Epithelial cell of esophagus (primary cell): Measurements from ENCODE around the gene WDR70.

ENCODE experiments used
- DNase-seq: peaks from one replicate; pipeline ENCODE4 v3.0.0; 2010; ENCODE audit warnings: low read depth
- H3K4me3 ChIP-seq: 2 replicates; pipeline ENCODE4 v1.5.1; 2011; ENCODE audit warnings: mild to moderate bottlenecking, low read length, control low read depth
- TF ChIP-seq, protein P1 (sequence below): IDR thresholded peaks from 2 replicates; pipeline ENCODE4 v1.5.1; 2011; ENCODE audit warnings: low read depth, mild to moderate bottlenecking, low read length, control low read depth, inconsistent platforms; ENCODE audit not compliant: insufficient read depth; ENCODE audit errors: missing control alignments

The WDR70 gene

DNA sequence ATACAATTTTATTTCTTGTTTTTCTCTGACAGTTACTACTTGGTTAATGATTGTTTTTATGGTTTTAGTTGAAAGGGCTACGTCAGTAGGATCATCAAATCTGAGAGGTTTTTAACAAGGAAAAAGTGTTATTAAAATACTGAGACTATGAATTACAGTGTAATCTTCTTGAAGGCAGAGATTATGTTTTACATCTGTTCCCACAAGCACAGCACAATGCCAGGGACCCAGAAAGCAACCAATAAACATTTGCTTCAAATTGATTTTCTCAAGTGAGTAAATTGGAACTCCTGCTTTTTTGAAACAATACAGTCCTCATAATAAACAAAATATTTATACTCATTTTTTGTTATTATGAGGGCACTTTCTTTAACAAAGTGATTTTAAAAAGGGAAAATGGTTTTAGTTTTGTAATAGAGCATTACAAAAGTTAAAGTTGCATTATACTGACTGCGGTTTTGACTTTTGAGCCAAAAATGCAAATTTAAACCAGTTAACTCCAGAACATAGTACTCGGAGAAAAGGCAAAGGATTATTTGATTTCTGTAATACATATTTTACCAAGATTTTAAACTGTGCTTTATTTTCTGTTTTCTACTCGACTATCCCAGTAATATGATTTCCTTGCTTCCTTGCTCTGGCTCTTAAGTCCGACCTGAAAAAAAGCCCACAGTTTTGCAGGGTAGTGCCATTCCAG, 283.8 kb downstream of the WDR70 start:
- H3K4me3 ChIP-seq = no peak overlapping the region
- TF ChIP-seq, protein P1, sequence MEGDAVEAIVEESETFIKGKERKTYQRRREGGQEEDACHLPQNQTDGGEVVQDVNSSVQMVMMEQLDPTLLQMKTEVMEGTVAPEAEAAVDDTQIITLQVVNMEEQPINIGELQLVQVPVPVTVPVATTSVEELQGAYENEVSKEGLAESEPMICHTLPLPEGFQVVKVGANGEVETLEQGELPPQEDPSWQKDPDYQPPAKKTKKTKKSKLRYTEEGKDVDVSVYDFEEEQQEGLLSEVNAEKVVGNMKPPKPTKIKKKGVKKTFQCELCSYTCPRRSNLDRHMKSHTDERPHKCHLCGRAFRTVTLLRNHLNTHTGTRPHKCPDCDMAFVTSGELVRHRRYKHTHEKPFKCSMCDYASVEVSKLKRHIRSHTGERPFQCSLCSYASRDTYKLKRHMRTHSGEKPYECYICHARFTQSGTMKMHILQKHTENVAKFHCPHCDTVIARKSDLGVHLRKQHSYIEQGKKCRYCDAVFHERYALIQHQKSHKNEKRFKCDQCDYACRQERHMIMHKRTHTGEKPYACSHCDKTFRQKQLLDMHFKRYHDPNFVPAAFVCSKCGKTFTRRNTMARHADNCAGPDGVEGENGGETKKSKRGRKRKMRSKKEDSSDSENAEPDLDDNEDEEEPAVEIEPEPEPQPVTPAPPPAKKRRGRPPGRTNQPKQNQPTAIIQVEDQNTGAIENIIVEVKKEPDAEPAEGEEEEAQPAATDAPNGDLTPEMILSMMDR = no peak
- no peak for DNase-seq

GRCh38 chr5:37663538-37663937, 284.4 kb downstream of the WDR70 start:
- TF ChIP-seq, protein P1 = no peak
- H3K4me3 ChIP-seq = no peak overlapping the region
- DNase-seq = no peak

- TF ChIP-seq, protein P1 = no peak
- H3K4me3 ChIP-seq = no peak overlapping the region
- no peak for DNase-seq
These were observed 285.4 kb downstream of the WDR70 start for GRCh38 chr5:37664551-37664950.

DNA sequence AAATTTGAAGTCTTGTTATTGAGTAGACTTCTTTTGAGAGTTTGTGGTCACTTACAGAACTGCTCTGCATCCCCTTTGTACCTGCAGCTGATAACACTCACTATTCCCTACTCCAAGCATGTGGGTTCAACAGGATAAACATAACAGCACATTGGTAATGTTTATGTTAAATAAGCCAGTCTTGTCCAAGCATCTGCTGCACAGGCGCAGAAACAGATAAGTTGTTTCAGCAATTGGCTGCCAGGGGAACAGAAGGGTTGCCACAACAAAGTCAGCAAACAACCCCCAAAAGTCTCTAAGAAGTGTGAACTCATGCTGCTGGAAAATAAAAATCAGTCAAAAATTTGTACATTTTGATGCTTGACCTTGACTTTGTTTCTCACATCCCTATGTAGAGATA, 286.2 kb downstream of the WDR70 start:
- H3K4me3 ChIP-seq = no peak overlapping the region
- TF ChIP-seq, protein P1 = no peak
- no peak for DNase-seq

DNA sequence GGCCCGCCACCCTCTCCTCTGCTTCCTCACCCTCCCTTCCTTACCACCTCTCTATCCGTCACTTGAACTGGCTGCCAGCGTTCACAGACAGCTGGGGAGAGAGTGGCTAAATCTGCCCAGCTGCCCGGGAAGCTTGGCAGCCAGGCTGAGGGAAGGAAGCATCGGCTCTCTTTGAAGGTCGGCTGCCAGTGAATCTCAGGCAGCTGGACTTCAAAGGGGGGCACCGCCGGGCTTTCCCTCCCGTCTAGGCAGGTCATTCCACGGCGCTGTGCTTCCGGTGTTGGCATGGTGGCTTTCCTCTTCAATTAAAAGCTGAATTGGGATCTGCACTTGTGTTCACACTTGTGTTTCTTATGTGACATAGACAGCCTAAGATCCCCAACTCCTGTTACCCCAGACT, 286.8 kb downstream of the WDR70 start:
- TF ChIP-seq, protein P1 = no peak
- DNase-seq = no peak
- no peak overlapping the region for H3K4me3 ChIP-seq

DNA sequence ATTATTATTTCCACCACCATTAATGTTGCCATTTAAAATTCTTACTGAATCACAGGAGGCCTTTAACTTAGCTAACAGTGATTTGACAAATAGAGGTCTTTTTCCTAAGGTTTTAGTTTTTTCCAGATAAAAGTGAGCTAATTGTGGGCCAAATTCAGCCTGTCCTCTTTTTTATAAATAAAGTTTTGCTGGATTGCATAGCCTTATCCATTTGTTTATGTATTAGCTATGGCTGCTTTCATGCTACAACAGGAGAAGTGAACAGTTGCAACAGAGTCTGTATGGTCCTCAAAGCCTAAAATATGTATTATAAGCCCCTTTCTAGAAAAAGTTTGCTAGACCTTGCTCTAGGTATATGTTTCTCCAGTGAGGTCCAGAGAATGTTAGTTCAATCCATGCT, 288.3 kb downstream of the WDR70 start:
- H3K4me3 ChIP-seq = no peak overlapping the region
- DNase-seq = no peak
- TF ChIP-seq, protein P1 = no peak

DNA sequence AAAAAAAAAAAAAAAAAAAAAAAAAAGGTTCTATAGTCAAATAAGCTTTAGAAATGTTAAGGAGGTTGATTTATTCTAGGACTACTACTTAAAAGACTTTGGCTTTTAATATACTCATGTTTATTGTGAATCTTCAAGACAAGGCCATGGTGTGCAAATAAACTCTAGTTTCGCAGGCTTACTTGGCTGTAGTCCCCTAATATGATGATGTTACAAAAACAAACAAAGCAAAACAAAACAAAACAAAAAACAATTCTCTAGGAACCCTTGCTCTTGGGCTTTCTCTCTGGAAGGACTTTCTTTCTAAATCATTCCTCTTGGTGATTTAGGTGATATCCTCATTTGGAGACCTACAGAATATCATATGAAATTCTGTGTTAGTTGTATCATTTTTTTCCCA, 288.7 kb downstream of the WDR70 start:
- no peak overlapping the region for H3K4me3 ChIP-seq
- TF ChIP-seq, protein P1 = no peak
- no peak for DNase-seq
